Vagina (tissue), 2 donors: Measurements from ENCODE around the gene PCBP3.

ENCODE experiments used
- POLR2A ChIP-seq, 2 donors: fragments of 450-650 bp; IDR thresholded peaks; one replicate each; pipeline ENCODE4 v1.6.1; 2017; ENCODE audit warnings: antibody characterized with exemption in 2 of 2, mild to moderate bottlenecking in 2 of 2, moderate library complexity in 2 of 2
- POLR2AphosphoS5 ChIP-seq, 2 donors: sonication (generic); formaldehyde crosslinking; IDR thresholded peaks; one replicate each; pipeline ENCODE4 v1.9.0; 2017; ENCODE audit warnings: antibody characterized with exemption in 2 of 2, mild to moderate bottlenecking in 2 of 2, low read depth in 1 of 2; ENCODE audit not compliant: insufficient read depth in 1 of 2
- TF ChIP-seq, protein P1 (sequence below), 3 experiments: fragments of 450-650 bp in 2 of 3; fragments of 200-600 bp in 1 of 3; sonication (generic) in 1 of 3; IDR thresholded peaks; one replicate each; pipeline ENCODE4 v1.5.1; 2017 to 2019; ENCODE audit warnings: antibody characterized with exemption in 3 of 3, mild to moderate bottlenecking in 2 of 3, moderate library complexity in 2 of 3

DNA sequence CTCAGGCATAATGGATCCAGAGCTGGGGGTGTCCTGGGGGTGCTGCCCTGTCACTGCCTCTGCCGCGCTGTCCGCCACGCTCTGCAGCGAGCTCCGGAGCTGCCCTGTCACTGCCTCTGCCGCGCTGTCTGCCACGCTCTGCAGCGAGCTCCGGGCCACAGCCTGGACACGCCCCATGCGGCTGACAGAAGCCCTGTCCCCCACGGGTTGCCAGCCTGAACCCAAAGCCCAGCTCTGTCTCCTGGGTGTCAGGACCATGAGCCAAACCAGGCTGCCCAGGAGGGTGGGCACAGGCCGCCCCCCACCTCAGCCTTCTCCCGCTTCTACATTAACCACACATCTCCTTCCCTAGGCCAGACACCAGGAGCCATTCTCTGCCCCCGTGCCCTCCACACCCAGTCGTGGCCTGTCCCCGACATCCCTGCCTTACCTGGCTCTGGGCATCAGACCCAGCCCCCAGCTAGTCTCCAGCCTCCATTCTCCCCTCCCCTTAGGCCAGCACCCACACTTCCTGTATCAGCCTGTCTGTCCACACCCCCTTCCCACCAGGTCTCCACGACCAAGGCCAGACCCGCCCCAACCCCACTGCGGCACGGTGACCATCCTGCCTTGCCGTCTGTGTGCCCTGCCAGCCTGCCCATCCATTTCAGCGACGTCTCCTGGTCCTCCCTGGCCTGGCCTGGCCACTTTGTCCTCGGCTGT is 265.2 kb downstream of the PCBP3 start:
- TF ChIP-seq, protein P1, sequence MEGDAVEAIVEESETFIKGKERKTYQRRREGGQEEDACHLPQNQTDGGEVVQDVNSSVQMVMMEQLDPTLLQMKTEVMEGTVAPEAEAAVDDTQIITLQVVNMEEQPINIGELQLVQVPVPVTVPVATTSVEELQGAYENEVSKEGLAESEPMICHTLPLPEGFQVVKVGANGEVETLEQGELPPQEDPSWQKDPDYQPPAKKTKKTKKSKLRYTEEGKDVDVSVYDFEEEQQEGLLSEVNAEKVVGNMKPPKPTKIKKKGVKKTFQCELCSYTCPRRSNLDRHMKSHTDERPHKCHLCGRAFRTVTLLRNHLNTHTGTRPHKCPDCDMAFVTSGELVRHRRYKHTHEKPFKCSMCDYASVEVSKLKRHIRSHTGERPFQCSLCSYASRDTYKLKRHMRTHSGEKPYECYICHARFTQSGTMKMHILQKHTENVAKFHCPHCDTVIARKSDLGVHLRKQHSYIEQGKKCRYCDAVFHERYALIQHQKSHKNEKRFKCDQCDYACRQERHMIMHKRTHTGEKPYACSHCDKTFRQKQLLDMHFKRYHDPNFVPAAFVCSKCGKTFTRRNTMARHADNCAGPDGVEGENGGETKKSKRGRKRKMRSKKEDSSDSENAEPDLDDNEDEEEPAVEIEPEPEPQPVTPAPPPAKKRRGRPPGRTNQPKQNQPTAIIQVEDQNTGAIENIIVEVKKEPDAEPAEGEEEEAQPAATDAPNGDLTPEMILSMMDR (IDR thresholded peaks at IDR 0.05), result no peak
- no peak for TF ChIP-seq POLR2A (IDR thresholded peaks at IDR 0.05)
- TF ChIP-seq POLR2AphosphoS5 (IDR thresholded peaks at IDR 0.05; ENCODE audit: insufficient read depth in 1 of 2, low read depth in 1 of 2), result no peak
